ENCODE measurements around the gene LPP.

GRCh38 chr3:188662214-188662613 lies 508.3 kb downstream of the LPP start:
- TF ChIP-seq GATA2 (IDR thresholded peaks at IDR 0.05; ENCODE audit: low read depth, low read length) (no peak), GATA3 (IDR thresholded peaks at IDR 0.05; ENCODE audit: low read depth, low read length) (no peak)

All from SH-SY5Y (cell line).